HL-60/S4 treated with retinoic acid at 250 ng/mL for 4 days and 3 days (cell line): ENCODE data around the gene ULK3.

Source experiments
- in situ Hi-C: fragments of 300-500 bp; cut with MboI; formaldehyde crosslinking; loops from 2 replicates; pipeline ENCODE4 v1.7.0; 2022; ENCODE audit warnings: low sequenced_read_pairs

ULK3 gene

GRCh38 chr15:74787251-74788041 lies 55.5 kb downstream of the ULK3 start:
- in situ Hi-C loops = no loop called here

GRCh38 chr15:74786551-74787165 lies 56.3 kb downstream of the ULK3 start:
- in situ Hi-C loops = no loop called here
